Panc1 (cell line): ENCODE data around the gene ZNF284.

Experiments used
- POLR2AphosphoS5 ChIP-seq: IDR thresholded peaks from 2 replicates; pipeline ENCODE4 v1.6.1; 2012; ENCODE audit warnings: mild to moderate bottlenecking, low read depth, low read length, moderate library complexity
- REST ChIP-seq, 2 experiments: IDR thresholded peaks; 2 replicates each; pipeline ENCODE4 v1.6.1; 2011 to 2012; ENCODE audit warnings: low read depth in 2 of 2, control low read depth in 1 of 2, low read length in 1 of 2, mild to moderate bottlenecking in 1 of 2, moderate library complexity in 1 of 2; ENCODE audit not compliant: insufficient read depth in 1 of 2
- SIN3A ChIP-seq: IDR thresholded peaks from 2 replicates; pipeline ENCODE4 v1.6.1; 2012; ENCODE audit warnings: low read depth, mild to moderate bottlenecking, low read length, moderate library complexity, borderline replicate concordance; ENCODE audit not compliant: insufficient read depth
- TCF7L2 ChIP-seq: IDR thresholded peaks from 2 replicates; pipeline ENCODE4 v1.6.1; 2011; ENCODE audit warnings: mild to moderate bottlenecking, low read depth, low read length, inconsistent platforms
- TF ChIP-seq, protein P1 (sequence below): fragments of 450-650 bp; IDR thresholded peaks from 2 replicates; pipeline ENCODE4 v1.5.1; 2017; ENCODE audit warnings: mild to moderate bottlenecking

DNA sequence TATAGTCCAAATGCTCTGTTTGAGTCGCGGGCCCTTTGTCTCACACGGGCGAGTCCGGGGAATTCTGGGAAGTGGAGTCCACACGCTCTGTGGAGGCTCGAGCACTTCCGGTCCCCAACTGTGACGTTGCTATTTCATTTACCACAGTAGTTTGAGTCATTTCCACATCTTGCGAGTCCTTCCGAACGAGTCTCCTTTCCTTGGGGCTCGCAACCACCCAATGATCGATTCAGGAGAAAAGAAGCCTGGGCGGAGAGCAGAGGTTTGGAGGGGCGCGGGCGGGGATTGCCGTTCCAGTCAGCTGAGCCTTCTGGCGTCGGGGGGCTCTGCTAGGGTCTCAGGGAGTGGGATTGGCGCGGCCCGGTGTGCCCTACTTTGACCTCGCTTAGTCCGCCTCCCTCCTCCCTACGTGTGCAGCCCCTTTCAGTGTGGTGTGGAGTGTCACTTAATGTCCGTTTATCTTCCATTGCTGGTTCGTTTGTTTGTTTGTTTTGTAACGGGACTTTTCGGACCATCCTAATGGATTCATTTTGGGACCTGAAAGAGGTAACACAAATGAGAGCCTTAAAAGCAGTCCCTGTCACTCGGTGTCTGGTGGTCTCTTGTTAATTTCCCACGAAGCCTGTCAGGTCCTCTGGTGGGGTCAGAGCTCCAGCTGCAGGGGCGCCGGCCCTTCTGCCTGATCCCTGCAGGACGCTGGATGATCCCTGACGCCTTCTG lies 46.6 kb upstream of the ZNF284 start, which contains the start of gene ZNF222:
- TF ChIP-seq, protein P1, sequence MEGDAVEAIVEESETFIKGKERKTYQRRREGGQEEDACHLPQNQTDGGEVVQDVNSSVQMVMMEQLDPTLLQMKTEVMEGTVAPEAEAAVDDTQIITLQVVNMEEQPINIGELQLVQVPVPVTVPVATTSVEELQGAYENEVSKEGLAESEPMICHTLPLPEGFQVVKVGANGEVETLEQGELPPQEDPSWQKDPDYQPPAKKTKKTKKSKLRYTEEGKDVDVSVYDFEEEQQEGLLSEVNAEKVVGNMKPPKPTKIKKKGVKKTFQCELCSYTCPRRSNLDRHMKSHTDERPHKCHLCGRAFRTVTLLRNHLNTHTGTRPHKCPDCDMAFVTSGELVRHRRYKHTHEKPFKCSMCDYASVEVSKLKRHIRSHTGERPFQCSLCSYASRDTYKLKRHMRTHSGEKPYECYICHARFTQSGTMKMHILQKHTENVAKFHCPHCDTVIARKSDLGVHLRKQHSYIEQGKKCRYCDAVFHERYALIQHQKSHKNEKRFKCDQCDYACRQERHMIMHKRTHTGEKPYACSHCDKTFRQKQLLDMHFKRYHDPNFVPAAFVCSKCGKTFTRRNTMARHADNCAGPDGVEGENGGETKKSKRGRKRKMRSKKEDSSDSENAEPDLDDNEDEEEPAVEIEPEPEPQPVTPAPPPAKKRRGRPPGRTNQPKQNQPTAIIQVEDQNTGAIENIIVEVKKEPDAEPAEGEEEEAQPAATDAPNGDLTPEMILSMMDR: no peak
- TF ChIP-seq POLR2AphosphoS5: no peak
- TF ChIP-seq SIN3A: no peak
- no peak for TF ChIP-seq REST (IDR thresholded peaks at IDR 0.05; ENCODE audit: insufficient read depth in 1 of 2, low read depth in 2 of 2, low read length in 1 of 2)
- TF ChIP-seq TCF7L2: no peak
